NCI-H2107 treated with DMSO at 0.1 percent for 48 hours (cell line): ENCODE data around the gene KRTAP5-3.
"Not testable (repeated sequence)": the region's sequence is repeated elsewhere in the genome, so short reads cannot be mapped to it uniquely, and the experiment has no call there.

Experiments
- DNase-seq: peaks from one replicate; lab custom pipeline; 2025; ENCODE audit not compliant: unreplicated experiment; lab: John Stamatoyannopoulos, UW

The KRTAP5-3 gene

DNA sequence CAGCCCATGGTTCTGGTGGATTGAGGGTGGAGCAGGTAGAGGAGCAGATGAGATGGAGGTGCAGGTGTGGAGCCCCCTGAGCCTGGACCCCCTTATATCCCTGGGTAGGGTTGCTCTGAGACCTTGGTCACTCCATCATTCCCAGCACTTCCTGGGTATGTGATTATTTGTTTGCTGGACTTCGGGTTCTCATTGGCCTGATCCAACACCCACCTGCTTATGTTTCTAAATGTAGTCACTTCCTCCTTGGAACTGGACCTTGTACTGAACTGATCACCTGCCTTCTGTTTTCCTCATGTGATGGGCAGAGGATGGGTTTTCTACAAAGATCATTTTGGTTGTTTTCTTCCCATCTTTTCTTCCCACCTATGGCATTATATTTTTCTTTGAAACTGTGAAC, 13.8 kb upstream of the KRTAP5-3 start, which contains the start of gene KRTAP5-4:
TSS of gene KRTAP5-4 (minus strand) at position 53 of the 400 bp plus-strand sequence. CDS start at position 8, 45 bp downstream.
- no peak for DNase-seq

- DNase-seq: no peak
These were observed 11.2 kb upstream of the KRTAP5-3 start for GRCh38 chr11:1619449-1619848.

- DNase-seq: no peak
These were observed 10.0 kb upstream of the KRTAP5-3 start for GRCh38 chr11:1618231-1618630.

DNA sequence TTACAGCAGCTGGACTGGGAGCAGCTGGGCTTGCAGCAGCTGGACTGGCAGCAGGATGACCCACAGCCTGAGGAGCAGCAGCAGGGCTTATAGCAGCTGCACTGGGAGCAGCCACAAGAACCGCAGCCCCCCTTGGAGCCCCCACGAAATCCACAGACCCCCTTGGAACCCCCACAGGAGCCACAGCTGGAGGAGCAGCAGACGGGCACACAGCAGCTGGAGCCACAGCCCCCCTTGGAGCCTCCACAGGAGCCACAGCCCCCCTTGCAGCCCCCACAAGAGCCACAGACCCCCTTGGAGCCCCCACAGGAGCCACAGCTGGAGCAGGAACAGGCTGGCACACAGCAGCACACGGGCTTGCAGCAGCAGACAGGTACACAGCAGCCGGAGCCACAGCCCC, 362 bp downstream of the KRTAP5-3 start:
- DNase-seq: not testable (repeated sequence)

DNA sequence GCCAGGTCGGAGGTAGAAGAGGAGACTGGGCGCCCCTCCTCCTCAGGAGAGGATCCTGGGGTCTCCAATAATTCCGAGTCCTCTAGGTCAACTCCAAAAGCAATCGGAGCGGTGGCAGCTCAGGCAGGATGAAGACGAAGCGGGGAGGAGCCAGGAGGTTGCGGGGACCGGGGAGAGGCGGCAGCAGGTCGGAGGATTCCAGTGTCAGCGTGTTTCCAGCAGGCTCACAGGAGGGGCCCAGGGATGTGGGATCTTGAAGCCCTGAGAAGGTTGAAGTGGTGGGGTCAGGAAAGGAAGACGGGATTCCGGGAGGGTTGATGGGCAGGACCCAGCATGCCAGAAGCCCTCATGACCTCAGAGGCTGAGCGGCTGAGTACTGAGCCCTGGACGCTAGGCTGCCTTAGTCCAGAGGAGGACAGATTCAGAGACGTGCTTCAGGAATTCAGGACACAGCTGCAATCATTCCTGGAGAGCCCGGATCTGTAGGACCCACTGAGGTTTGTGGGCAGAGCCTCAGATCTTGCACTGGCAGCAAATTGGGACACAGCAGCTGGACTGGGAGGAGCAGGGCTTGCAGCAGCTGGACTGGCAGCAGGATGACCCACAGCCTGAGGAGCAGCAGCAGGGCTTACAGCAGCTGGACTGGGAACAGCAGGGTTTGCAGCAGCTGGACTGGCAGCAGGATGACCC, 962 bp downstream of the KRTAP5-3 start:
- DNase-seq: not testable (repeated sequence)

DNA sequence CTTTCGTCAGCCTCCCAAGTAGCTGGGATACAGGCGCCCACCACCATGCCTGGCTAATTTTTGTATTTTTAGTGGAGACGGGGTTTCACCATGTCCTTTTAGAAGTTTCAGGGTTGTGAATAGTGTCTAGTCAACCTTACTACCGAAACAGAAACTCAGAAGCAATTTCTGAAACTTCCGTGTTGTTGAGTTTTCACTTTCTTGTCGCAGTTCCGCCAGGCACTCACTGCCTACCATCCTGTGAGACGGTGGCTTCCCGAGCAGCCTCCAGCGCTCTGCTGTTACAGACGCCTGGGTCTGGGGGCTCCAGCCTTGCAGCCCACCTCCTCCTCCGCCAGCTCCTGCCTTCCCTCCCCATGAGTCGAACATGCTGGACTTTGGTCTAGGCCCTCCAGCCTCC, 2.3 kb downstream of the KRTAP5-3 start:
- not testable (repeated sequence) for DNase-seq

GRCh38 chr11:1604711-1605110, 3.6 kb downstream of the KRTAP5-3 start:
- no peak for DNase-seq

DNA sequence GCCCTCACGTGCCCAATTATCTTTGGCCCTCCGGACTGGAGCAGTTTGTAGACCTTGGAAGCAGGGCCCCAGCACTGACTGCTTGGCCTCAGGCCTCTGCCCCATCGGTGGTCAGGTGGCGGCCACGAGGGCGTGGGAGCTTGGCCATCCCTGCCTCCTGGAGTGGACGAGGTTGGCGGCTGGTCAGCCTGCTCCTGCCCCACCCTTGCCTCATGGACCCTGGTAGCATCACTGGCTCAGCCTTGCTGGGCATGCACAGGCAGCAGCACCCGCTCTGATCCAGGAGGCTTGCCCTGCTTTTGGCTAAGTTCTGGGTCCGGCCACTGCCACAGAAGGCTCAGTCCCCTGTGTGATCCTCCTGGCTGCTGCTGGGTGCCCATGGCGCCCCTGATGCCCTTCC, 4.1 kb downstream of the KRTAP5-3 start:
- no peak for DNase-seq

- peak; percentile 6 for DNase-seq
These were observed 4.6 kb downstream of the KRTAP5-3 start for GRCh38 chr11:1603629-1604028.

DNA sequence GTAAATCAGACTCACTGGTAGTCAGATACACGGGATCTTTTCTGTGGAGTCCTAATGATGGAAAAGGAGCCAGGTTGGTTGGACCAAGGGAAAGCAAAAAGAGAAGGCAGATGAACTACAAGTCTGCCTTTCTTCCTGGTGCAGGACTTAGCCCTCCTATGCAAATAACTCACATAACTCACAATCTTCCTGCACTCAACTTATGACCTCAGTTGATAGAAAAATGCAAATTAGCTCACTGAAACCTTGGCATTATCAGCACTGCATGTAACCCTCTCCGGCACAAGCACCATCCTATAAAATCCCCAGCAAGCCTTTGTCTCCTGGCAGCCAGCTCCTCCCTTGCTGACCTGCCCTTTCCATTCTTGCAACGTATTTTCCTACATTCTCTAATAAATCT, 6.6 kb downstream of the KRTAP5-3 start:
- not testable (repeated sequence) for DNase-seq

GRCh38 chr11:1600626-1601025, 7.6 kb downstream of the KRTAP5-3 start:
- DNase-seq: no peak

GRCh38 chr11:1598816-1599215, 9.4 kb downstream of the KRTAP5-3 start:
- DNase-seq: no peak

GRCh38 chr11:1598406-1598805, 9.9 kb downstream of the KRTAP5-3 start:
- not testable (repeated sequence) for DNase-seq

GRCh38 chr11:1597994-1598380, 10.3 kb downstream of the KRTAP5-3 start, which contains the start of gene KRTAP5-2:
Gene KRTAP5-2, minus strand, starts transcription at chr11:1598294. Its CDS starts 44 bp downstream, at chr11:1598250.
- no peak for DNase-seq

DNA sequence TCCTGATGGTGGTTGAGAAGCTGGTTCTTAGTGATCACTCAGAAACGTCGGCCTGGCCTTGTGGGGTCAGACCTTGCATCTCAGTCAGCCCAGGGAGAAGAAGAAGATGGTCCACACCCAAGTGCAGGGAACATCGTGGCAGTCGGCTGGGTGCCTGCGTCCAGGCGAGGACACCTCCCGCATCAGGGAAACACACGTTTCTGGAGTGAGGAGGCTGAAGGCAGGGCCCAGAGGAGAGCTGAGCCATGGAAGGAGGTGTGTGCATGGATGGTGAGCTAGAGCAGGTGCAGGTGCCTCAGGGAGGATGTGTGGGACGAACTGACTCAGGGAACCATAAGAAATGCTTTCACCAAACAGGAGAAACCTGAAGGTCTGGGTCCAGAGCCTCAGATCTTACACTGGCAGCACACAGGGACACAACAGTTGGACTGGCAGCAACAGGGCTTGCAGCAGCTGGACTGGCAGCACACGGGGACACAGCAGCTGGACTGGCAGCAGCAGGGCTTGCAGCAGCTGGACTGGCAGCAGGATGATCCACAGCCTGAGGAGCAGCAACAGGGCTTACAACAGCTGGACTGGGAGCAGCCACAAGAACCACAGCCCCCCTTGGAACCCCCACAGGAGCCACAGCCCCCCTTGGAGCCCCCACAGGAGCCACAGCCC, 10.8 kb downstream of the KRTAP5-3 start:
- no peak for DNase-seq

- DNase-seq: not testable (repeated sequence)
These were observed 11.6 kb downstream of the KRTAP5-3 start for GRCh38 chr11:1596576-1597121.

DNA sequence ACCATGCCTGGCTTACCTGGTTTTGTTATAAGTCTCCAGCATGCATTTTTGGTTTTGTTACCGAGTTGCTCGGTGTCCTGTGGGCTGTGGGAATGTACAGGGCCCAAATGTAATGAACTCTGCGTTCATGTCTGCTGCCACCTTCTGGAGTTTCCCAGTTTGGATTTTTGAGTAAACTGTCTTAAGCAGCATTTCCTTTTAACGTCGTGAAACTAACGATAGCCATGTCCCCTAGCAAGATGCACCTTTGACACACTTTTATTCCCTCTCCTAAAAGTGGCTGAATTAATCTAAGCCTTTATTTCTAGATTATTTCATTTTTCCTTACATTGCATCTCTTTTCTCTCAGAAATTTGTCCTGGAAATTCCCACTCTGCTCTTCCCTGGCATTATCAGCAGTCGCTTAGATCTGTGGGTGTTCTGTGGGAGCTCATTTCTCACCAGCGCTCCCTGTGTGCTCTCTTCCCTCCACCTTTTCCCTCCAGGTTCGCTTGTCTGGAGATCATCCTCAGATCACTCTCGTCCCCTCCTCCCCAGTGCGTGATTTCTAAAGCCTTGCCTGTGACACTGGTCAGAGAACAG, 12.2 kb downstream of the KRTAP5-3 start:
- DNase-seq: not testable (repeated sequence)

GRCh38 chr11:1592628-1593027, 15.6 kb downstream of the KRTAP5-3 start:
- DNase-seq: peak; percentile 22

DNA sequence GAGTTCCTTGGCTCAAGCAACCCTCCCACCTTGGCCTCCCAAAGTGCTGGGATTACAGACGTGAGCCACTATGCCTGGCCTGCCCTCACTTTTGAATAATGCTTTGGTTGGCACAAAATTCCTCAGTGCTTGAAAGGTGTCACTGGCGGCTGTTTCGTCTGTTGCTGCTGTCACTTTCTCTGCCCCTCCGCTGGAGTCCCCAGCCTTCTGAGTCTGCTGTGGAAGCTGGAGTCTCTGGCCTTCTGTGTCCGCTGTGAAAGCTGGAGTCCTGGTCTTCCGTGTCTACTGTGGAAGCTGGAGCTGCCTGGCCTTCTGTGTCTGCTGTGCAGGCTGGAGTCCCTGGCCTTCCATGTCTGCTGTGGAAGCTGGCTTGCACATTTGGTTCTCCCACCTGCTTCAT, 18.3 kb downstream of the KRTAP5-3 start:
- DNase-seq: no peak

DNA sequence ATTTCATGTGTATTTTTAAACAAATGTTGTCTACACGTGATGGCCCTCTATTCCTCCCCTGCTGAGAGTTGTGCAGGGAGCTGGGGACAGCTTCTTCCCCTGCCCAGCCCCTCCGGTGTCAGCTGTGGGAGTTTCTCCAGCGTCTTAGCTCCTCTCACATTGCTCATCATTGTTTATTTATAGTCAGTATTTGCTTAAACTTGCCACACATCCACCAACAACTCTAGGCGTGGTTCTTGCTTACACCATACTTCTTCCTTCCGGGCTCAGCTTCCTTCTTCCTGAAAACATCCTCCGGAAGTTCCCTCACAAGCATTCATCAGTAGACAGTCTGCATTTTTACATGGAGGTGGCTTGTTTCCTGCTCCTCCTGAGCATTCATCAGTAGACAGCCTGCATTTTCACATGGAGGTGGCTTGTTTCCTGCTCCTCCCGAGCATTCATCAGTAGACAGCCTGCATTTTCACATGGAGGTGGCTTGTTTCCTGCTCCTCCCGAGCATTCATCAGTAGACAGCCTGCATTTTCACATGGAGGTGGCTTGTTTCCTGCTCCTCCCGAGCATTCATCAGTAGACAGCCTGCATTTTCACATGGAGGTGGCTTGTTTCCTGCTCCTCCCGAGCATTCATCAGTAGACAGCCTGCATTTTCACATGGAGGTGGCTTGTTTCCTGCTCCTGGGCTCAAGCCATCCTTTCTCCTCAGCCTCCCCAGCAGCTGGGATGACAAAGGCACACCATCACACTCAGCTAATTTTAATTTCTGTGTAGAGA, 18.9 kb downstream of the KRTAP5-3 start:
- DNase-seq: not testable (repeated sequence)

DNA sequence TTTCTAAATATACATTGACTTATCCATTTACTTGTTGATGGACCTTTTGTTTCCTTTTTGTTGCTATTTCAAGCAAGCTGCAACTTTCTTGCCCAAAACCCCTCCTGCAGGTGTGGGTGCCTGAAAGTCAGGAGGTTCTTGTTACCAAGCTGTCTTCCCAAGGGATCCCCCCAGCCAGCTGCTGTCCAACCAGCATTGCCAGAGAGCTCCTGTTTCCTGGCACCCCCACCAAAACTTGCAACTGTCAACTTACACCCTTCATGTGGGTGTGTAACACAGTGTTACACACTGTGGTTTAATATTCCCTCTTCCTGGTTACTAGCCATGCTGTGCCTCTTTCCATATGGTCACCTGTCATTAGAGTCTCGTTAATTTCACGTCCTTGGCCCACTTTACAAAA, 21.6 kb downstream of the KRTAP5-3 start:
- DNase-seq: peak; percentile 61
